DMS53 (cell line): ENCODE data around the gene LPP.
A peak's percentile ranks its signal among the peaks of the same experiment; 100 is the strongest.

ENCODE experiments used
- DNase-seq: peaks from one replicate; lab custom pipeline; 2025; lab: John Stamatoyannopoulos, UW

LPP gene

GRCh38 chr3:188516515-188516914 is 362.6 kb downstream of the LPP start:
- no peak for DNase-seq

DNA sequence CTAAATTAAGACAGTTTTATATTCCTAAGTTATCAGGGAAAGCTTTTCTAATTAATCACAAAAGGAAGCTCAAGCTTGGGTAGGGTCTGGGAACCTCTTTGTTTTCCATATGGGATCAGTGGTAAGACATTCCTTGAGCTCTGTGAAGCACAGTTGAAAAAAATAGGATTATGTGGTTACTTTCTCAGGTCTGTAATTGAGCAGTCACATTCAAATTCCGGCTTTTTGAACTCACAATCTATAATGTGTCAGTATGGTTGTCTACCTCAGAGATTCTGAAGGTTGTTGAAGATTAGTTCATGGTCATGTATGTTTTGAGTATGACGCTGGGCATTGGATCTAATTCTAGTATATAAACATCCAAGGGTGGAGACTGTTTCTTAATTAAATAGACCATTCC is 364.5 kb downstream of the LPP start:
- DNase-seq: no peak

DNA sequence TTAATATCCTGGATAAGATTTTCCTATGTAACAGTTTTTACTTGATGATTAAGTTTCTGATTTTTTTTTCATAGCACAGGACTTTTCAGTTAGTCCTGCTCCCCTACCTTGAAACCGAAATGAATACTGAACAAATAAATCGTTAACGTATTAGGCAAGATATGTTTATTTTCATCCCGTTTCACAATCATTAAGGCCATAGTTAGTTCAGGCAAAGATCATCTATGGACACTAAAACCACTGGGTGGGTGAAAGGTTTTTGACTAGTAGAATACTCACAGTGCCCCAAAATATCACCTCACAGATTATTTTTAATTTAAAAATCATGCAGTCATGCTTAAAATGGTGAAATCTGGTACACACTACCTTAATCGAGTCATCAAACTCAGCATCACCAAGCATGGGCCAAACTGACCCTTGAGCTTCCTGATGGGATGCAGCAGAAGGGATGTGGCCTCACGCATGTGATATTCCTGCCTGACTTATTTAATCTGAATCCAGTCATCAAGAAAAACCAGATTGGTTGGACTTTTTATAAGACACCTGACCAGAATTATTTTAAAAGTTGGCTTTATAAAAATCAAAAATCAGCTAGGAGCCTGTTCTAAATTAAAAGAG is 365.0 kb downstream of the LPP start:
- DNase-seq: no peak

GRCh38 chr3:188520466-188520865 is 366.5 kb downstream of the LPP start:
- DNase-seq: no peak

DNA sequence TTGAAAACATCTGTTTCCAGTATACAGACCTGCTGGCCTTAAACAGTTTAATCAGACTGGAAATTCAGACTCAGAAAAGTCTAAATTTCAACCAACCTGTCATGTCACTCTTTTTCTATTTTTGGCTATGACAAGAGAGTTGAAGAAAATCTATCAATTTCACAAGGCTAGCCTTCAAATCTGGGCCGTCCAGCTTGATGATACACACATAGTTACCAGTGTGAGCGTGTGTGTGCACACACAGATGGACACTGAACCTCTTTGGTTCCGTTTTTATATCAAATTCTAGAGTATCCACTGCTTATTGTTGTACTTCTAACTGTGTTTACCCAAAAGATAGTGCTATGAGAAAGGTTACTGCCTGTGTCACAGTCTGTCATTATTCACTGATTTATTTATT is 368.2 kb downstream of the LPP start:
- DNase-seq: no peak

DNA sequence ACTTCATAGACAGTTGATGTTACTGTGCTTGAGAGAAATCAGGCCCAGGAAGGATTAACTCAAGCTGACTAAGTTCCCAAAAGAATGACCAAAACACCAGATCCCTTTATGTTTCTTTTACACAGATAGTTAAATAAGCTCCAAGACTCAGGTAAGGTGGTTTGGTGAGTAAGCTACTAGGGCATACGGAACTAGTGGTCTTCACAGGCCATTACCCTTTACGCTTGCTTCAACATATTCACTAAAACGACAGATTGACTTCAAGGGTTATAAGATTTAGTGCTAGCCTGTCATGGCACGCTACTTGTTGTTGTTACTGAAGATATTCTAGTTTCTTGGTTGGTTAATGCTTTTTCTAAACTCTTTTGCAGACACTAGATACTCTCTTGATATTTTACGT is 369.3 kb downstream of the LPP start:
- no peak for DNase-seq

DNA sequence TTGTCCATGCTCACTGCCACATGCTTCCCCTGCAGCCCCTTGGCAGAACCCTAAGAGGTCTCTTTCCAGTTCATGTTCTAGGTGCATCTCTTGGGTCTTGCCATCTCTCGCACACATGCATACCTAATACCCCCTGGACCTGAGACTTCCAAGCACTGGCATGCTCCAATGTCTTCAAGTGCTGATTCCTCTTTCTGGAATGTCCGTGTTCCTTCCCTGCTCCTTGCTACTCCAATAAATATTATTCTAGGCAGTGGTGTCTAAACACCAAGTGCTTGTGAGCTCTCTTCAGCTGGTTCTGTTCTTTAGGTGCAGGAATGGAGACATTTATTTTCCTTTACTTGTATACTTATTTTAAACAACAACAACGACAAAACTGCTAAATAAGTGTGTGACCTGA is 370.1 kb downstream of the LPP start:
- DNase-seq: no peak

- DNase-seq: no peak
Observed at GRCh38 chr3:188526057-188526456, 372.1 kb downstream of the LPP start.

GRCh38 chr3:188527389-188527788 is 373.4 kb downstream of the LPP start:
- DNase-seq: no peak

DNA sequence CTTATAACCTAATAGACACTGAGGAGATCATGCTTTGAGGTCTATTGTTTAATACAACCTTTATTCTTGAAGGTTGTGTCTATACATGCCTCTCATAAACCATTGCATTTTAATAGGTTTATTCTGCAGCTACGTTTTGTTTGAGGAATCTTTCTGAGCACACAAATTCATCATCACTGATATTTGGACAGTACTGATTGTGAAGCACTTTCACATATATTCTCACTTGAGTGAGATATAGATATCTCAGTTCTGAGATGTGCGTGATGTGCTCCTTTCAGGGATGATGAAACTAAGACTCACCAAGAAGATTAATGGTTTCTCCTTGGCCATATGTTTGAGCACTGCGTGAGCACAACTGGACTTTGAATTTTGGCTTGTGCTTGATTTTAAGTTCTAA is 374.4 kb downstream of the LPP start:
- DNase-seq: no peak

- no peak for DNase-seq
Observed at GRCh38 chr3:188529228-188529627, 375.3 kb downstream of the LPP start.

GRCh38 chr3:188530226-188530625 is 376.3 kb downstream of the LPP start:
- DNase-seq: no peak

DNA sequence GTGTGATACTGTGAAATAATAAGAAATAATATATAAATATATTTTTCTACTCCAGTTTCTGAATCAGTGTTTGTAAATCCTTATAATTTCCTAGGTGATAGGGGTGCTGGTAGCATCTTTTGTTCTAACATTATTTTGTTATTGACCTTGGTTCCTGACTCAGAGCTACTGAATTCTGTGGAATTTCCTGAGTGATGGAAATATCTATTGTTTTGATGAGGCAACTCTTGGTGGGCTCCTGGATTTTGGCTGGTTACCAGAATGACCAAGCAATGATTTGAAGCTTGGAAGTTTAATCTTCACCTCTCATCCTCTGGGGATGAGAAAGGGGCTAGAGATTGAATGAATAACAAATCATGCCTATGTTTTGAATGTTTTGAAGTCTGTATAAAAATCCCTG is 377.3 kb downstream of the LPP start:
- DNase-seq: no peak

DNA sequence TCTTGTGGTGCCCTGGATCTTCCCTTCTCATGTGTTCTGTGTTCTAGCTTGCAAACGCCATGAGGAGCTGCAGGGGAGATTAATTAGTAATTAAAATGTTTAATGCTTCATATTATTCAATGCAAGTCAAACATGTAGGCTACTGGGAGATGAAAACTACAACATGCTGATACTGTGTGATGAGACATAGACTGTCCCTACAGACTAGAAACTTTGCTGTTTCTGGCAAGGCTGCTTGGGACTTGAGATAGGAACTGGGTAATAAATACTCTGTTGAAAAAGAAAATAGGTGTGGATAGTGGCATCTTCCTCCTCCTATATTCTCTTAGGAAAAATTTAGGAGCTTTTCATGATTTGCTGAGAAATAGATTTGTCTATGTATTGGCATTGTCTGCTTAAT is 379.2 kb downstream of the LPP start:
- DNase-seq: no peak

GRCh38 chr3:188533612-188534357 is 379.8 kb downstream of the LPP start:
- DNase-seq: no peak

DNA sequence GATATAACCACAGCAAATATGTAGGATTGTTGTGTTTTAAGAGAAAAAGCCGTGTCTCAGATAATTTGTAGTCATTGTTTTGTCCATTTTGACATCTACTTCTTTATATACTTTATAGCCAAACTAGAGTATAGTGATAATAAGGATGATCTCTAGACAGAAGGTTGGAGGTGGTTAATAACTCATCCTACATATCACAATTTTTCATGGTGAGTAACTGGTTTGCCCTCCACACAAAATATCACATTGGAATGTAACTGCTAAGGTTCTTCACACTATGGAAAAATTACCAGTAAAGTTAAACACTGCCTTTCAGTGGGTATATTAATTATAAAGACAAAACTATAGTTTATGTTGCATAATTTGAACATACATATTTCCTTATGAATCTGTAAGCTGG is 380.7 kb downstream of the LPP start:
- no peak for DNase-seq

DNA sequence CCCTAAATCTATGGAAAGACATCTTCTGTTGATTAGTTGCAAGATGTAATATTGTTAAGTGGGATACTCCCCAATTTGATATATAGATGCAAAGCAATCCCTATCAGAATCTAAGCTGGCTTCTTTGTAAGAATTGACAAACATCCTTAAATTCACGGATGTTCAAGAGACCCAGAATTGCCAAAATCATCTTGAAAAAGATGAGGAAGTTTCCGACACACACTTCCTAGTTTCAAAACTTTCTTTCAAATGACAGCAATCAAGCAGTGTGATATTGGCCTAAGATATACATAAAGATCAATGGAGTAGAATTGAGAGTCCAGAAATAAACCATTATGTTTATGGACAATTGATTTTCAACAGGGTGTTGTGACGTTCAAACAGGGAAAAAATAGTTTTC is 383.6 kb downstream of the LPP start:
- DNase-seq: no peak

- DNase-seq: no peak
Observed at GRCh38 chr3:188539037-188539436, 385.1 kb downstream of the LPP start.

DNA sequence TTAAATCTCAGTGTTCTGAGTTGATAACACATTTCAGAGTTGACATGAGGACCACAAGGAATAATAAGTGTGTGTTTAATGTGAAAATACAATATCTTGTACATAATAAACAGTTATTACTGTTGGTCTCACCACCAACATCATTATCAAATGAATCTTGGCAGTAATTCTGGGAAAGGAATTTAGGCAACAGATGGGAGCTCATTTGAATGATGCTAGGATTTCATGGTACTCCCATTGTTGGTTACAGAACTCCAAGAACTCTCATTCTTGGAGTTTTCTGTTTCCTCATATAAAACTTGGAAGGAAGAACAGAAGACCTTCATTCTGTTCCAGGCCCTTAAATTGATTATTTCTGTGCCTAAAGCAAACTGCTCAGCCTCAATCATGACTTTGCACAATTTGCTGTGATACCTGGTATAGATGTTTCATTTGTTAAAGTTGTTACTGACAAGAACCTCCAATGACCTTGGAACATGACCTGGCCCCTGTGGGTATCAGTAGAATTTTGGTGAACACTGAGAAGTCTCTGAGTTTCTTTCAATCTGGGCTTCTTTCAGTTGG is 385.8 kb downstream of the LPP start:
- DNase-seq: no peak

DNA sequence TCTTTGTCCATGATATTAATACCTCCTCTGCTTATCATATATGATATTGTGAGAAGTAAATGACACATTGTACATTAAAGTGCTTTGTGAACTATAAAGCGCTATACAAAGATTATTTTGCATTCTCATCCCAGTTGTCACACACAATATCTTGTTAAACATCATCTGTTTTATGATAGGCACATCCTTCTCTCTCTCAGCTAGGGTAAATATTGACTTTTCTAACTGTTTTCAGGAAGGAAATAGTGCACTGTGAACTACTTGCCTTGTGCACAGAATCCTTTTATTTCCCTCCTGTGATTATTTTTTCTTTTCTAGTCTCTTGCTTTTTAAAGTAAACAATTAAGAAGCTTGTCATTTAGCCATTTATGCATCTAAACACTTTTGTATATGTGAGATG is 388.2 kb downstream of the LPP start:
- DNase-seq: peak; percentile 68

GRCh38 chr3:188544012-188544411 is 390.1 kb downstream of the LPP start:
- no peak for DNase-seq

DNA sequence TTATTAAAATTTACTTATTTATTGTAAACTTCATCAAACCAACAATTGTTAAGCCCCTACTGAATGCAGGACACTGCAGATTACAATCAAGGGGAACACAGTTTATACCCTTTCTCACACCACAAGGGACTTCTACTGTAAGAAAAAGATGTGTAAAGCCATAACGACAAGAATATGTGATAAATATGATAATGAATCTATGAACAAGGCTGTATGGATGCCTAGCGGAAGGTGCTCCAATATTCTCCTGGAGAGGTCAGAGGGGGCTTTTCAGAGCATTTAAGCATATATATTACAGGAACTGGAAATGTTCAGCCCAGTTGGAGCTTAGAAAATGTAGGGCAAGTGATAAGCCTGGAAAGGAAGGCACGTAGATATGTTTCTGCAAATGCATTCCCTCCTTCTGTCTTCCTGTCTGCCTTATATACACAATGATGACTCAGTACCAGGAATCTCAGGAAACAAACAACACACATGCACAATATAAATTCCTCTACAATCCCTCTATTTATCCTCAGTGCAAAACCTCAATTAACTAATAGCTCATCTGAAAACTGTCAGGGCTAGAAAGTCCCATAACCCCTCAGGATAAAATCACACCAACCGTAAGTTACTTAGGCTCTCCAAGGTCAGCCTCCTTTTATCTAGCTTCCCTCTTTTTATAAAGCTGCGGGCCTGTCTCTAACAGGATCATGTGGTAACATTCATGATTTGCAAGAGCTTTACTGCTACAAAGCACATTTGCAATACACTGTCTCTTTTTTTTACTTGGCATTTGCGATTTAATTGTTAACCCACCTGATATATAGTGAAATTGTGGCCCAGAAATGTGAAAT is 393.1 kb downstream of the LPP start:
- DNase-seq: peak; percentile 54

DNA sequence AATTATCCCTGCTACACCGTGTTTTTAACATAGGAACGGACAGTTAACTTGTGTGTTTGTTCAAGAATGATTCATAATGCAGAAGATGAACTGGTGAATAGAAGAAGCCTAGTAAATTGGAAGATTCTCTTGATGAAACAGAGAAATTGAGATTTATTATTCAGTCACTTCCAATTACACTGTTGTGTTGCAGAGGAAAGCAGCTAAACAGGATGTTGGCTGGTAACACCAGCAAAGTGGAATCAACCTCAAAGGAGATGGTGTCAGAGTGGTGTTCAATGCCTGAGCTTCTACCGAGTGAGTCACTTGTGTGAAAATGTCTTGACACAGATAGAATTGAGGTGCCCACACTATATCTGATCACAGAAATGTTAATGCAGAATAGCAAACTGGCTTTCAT is 399.6 kb downstream of the LPP start:
- no peak for DNase-seq
